ENCODE measurements around the gene RAB27B.

RAB27B gene

GRCh38 chr18:54867131-54867530 lies 38.9 kb downstream of the RAB27B start:
- no peak for DNase-seq (ENCODE audit: low spot score)

GRCh38 chr18:54871231-54871630 lies 43.0 kb downstream of the RAB27B start:
- DNase-seq (ENCODE audit: low spot score), result no peak

GRCh38 chr18:54872681-54873080 lies 44.4 kb downstream of the RAB27B start:
- DNase-seq (ENCODE audit: low spot score), result no peak

- DNase-seq (ENCODE audit: low spot score), result no peak
These were observed 45.6 kb downstream of the RAB27B start for GRCh38 chr18:54873884-54874255.

GRCh38 chr18:54875063-54875462 lies 46.8 kb downstream of the RAB27B start:
- no peak for DNase-seq (ENCODE audit: low spot score)

- DNase-seq (ENCODE audit: low spot score), result no peak
These were observed 48.8 kb downstream of the RAB27B start for GRCh38 chr18:54877076-54877475.

- no peak for DNase-seq (ENCODE audit: low spot score)
These were observed 49.9 kb downstream of the RAB27B start for GRCh38 chr18:54878159-54878622.

- no peak for DNase-seq (ENCODE audit: low spot score)
These were observed 50.5 kb downstream of the RAB27B start for GRCh38 chr18:54878659-54879358.

GRCh38 chr18:54879691-54880090 lies 51.4 kb downstream of the RAB27B start:
- no peak for DNase-seq (ENCODE audit: low spot score)

- no peak for DNase-seq (ENCODE audit: low spot score)
These were observed 52.3 kb downstream of the RAB27B start for GRCh38 chr18:54880395-54881105.

GRCh38 chr18:54881229-54881768 lies 53.0 kb downstream of the RAB27B start:
- DNase-seq (ENCODE audit: low spot score), result no peak

GRCh38 chr18:54882318-54882717 lies 54.0 kb downstream of the RAB27B start:
- no peak for DNase-seq (ENCODE audit: low spot score)

- DNase-seq (ENCODE audit: low spot score), result no peak
These were observed 55.7 kb downstream of the RAB27B start for GRCh38 chr18:54883816-54884604.

GRCh38 chr18:54888378-54888777 lies 60.1 kb downstream of the RAB27B start:
- no peak for DNase-seq (ENCODE audit: low spot score)

GRCh38 chr18:54888933-54889332 lies 60.7 kb downstream of the RAB27B start:
- peak; percentile 32 for DNase-seq (ENCODE audit: low spot score)

GRCh38 chr18:54899500-54899899 lies 71.2 kb downstream of the RAB27B start:
- no peak for DNase-seq (ENCODE audit: low spot score)

GRCh38 chr18:54900290-54900689 lies 72.0 kb downstream of the RAB27B start:
- DNase-seq (ENCODE audit: low spot score), result no peak

GRCh38 chr18:54904581-54904980 lies 76.3 kb downstream of the RAB27B start:
- no peak for DNase-seq (ENCODE audit: low spot score)

- no peak for DNase-seq (ENCODE audit: low spot score)
These were observed 77.4 kb downstream of the RAB27B start for GRCh38 chr18:54905629-54906028.

- DNase-seq (ENCODE audit: low spot score), result peak; percentile 16
These were observed 78.3 kb downstream of the RAB27B start for GRCh38 chr18:54906331-54907185.

- no peak for DNase-seq (ENCODE audit: low spot score)
These were observed 81.3 kb downstream of the RAB27B start for GRCh38 chr18:54909538-54909937.

Data from GM03348 (cell line).